Pons (tissue), 1 donor: ENCODE measurements around the gene G6PC2.
"Not testable (repeated sequence)": the region's sequence is repeated elsewhere in the genome, so short reads cannot be mapped to it uniquely, and the experiment has no call there.

Source experiments
- DNase-seq: peaks from one replicate; pipeline ENCODE4 v3.0.0-alpha.2; 2016; ENCODE audit warnings: low spot score

G6PC2 gene

GRCh38 chr2:168901003-168901402 is at the start of gene G6PC2:
G6PC2 (plus strand) TSS chr2:168901291; CDS start chr2:168901332, 41 bp downstream.
- no peak for DNase-seq

- no peak for DNase-seq
These were observed 49.3 kb upstream of the G6PC2 start for GRCh38 chr2:168851674-168852320.

GRCh38 chr2:168852481-168852880 is 48.6 kb upstream of the G6PC2 start:
- DNase-seq = no peak

DNA sequence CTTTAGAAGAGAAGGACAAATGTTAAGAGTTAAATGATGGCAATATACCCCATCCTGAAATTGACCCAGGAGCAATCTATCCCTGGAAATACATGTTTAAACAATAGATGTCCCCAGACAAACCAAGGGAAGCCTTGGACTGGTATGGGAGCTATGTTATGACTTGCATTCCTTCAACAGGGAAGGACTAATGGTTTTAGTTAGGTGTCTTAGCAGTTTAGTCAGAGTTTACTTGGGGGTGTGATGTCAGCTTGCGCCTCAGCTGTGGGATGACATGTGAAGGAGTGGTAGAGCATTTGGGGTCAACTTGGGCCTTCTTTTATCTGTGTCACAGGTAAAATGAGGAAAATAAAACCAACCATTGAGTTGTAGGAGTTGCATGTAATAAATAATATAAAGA is 47.6 kb upstream of the G6PC2 start:
- no peak for DNase-seq

- no peak for DNase-seq
These were observed 46.4 kb upstream of the G6PC2 start for GRCh38 chr2:168854651-168855050.

- DNase-seq = no peak
These were observed 45.5 kb upstream of the G6PC2 start for GRCh38 chr2:168855601-168856000.

DNA sequence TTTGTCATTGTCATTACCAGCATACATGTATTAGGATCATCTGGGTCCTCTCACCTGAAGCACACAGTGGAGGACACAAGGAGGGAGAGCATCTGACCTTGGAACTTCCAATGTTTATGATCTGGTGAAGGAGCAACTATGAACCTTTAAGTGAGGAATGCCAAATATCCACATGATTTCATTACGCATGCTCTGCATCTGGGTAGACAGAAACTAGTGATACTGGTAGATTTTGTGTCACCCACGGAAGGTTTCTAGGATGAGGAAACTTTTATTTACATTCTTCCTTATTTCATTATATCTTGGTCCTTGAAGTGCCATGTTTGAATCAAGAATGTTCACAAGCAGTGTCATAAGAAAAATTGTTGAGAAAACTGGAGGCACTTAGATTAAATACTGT is 42.9 kb upstream of the G6PC2 start:
- no peak for DNase-seq

DNA sequence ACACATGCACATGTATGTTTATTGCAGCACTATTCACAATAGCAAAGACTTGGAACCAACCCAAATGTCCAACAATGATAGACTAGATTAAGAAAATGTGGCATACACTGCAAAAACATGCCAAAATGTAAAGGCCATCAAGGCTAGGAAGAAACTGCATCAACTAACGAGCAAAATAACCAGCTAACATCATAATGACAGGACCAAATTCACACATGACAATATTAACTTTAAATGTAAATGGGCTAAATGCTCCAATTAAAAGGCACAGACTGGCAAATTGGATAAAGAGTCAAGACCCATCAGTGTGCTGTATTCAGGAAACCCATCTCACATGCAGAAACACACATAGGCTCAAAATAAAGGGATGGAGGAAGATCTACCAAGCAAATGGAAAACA is 33.9 kb upstream of the G6PC2 start:
- not testable (repeated sequence) for DNase-seq

DNA sequence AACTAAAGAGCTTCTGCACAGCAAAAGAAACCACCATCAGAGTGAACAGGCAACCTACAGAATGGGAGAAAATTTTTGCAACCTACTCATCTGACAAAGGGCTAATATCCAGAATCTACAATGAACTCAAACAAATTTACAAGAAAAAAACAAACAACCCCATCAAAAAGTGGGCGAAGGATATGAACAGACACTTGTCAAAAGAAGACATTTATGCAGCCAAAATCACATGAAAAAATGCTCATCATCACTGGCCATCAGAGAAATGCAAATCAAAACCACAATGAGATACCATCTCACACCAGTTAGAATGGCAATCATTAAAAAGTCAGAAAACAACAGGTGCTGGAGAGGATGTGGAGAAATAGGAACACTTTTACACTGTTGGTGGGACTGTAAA is 30.7 kb upstream of the G6PC2 start:
- not testable (repeated sequence) for DNase-seq

GRCh38 chr2:168870824-168871223 is 30.3 kb upstream of the G6PC2 start:
- not testable (repeated sequence) for DNase-seq

GRCh38 chr2:168874368-168875054 is 26.6 kb upstream of the G6PC2 start:
- DNase-seq = no peak

GRCh38 chr2:168882163-168882562 is 18.9 kb upstream of the G6PC2 start:
- not testable (repeated sequence) for DNase-seq

- no peak for DNase-seq
These were observed 16.1 kb upstream of the G6PC2 start for GRCh38 chr2:168884975-168885374.

GRCh38 chr2:168889635-168890005 is 11.5 kb upstream of the G6PC2 start:
- DNase-seq = no peak

DNA sequence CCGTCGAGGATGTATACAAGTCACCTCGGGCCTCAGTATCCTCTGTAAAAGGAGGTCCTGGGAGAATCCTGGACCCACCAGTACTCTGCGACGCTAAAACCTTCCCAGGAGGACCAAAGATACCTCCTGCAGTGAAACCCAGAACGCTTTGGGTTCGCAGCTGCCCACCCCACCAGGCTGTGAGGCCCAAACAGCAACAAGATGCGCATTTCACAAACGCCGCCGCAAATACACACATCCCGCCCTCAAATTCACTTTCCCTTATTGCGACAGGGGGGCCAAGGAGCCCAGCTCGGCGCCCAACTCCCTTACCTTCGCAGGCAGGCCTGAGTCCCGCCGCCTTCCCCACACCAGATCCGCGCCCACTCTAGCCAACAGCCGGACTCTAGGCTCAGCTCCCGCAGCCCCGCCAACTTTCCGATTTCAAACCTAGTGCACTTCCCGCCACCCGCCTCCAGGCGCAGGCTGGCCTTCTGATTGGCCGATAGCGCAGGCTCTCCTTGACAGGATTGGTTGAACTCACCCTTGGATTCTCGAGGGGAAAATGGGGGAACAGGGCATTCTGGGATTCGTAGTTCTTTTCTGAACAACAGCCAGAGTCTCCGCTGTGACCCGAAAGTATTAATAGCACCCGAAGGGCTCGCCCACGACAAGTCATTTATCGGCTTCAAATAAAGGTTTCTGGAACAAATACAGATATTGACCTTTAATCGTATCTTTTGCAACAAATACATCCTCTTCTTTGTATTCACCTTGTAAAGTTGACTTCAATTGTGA is 10.9 kb upstream of the G6PC2 start, which contains the start of gene SPC25:
TSS of gene SPC25 (minus strand) at position 425 of the 777 bp plus-strand sequence. CDS start 911 bp downstream, outside the sequence.
- DNase-seq = peak; percentile 90

GRCh38 chr2:168892327-168892726 is 8.8 kb upstream of the G6PC2 start:
- DNase-seq = no peak

- no peak for DNase-seq
These were observed 7.0 kb upstream of the G6PC2 start for GRCh38 chr2:168894101-168894500.

DNA sequence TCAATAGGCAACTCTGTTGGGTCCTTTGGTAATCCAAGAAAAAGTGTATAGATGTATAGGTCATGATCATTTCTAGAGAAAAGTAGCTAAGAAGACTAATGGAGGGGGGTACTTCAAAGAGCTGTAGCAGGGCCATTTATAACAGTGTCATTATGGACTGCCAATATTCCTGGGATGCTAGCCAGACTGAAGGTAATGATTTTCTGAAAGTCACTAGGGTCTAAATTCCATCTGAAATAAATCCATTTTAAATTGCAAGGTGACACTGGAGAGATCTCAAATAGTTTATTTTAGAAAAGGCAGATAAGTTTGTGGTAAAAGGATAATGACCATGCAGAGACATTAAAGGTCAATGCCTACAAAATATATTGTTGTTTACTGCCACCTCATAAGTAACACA is 6.4 kb upstream of the G6PC2 start:
- no peak for DNase-seq

DNA sequence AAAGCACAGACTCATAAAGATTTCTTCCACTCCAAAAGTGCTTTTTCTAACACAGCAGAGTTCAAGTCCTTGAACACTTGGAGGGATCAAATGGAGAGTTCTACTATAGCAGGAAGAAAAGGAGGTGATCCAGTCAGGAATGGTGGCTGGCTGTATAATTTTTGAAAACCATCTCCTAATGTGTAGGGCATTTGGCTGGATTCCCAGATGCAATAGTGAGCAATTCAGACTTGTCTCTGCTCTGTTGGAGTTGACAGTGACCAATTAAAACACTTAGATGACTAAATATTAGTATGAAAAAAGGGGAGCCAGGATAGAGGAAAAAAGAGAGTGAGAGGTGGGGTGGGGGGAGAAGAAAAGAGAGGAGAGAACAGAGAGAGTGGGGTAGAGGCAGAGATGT is 5.3 kb upstream of the G6PC2 start:
- DNase-seq = no peak

DNA sequence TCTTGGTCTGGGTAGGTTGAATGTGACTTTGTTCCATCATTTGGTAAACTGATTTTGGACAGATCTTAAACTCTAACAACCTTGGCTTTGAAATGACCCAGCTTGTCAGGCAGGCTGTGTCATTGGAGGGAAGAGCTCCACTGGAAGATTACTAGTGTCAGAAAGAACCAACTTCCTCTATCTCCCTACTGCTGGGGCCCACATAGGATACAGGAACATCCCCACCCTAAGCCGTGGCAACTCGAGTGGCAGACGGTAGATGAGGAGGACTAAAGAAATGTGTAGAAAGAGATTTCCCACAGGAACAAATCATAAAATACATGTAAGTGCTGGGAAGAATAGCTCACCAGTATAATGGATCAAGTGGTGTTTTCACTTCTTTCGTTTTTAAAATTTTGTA is 4.3 kb upstream of the G6PC2 start:
- no peak for DNase-seq

- DNase-seq = no peak
These were observed 3.6 kb upstream of the G6PC2 start for GRCh38 chr2:168897449-168897848.

GRCh38 chr2:168903888-168904287 is 2.8 kb downstream of the G6PC2 start:
- no peak for DNase-seq

- no peak for DNase-seq
These were observed 3.3 kb downstream of the G6PC2 start for GRCh38 chr2:168904358-168904757.
